GM12878 (cell line): ENCODE data around the gene MAF. TPM values are rescaled to one million over a fixed set of nuclear protein-coding genes. Genes with fewer than 3 reads are reported as not detected.

Source experiments
- ATAC-seq: fragments of 200-7000 bp; cut with Tn5 transposase; 3 replicates; pipeline ENCODE4 v1.9.1; 2020; ENCODE audit warnings: mild to moderate bottlenecking, moderate library complexity
- BruUV-seq: library from RNA; stranded (reverse); fragments of 400-500 nt; replicated peaks from 2 replicates; lab custom pipeline; 2021; lab: Mats Ljungman, UMichigan
- CTCF ChIA-PET: fragments of 300-600 bp; sonication (Branson Sonifier 250); formaldehyde crosslinking; extraction: SDS; loops from one replicate; lab custom pipeline; 2021; ENCODE audit warnings: inconsistent platforms; lab: Yijun Ruan, JAX
- POLR2A ChIA-PET: fragments of 350-600 bp; formaldehyde crosslinking; extraction: SDS; loops from one replicate; lab custom pipeline; 2021; ENCODE audit warnings: inconsistent platforms; lab: Charles Lee
- RAD21 ChIA-PET: fragments of 300-600 bp; sonication (Branson Sonifier 250); formaldehyde crosslinking; loops from one replicate; lab custom pipeline; 2023; ENCODE audit warnings: antibody characterized with exemption; ENCODE audit not compliant: unreplicated experiment; lab: Charles Lee
- SMC1A ChIA-PET: fragments of 300-600 bp; sonication (Branson Sonifier 250); formaldehyde crosslinking; loops from one replicate; lab custom pipeline; 2023; ENCODE audit not compliant: unreplicated experiment, uncharacterized antibody; lab: Charles Lee
- DNase-seq: peaks from one replicate; pipeline ENCODE4 v3.0.0-alpha.2; 2011; ENCODE audit warnings: low read depth, low spot score
- FAIRE-seq: peaks from 3 replicates; lab custom pipeline; 2011; peaks lifted over from hg19 to GRCh38; lab: Jason Lieb, UNC
- H2AFZ ChIP-seq: 2 replicates; pipeline ENCODE4 v1.6.0; 2011; ENCODE audit warnings: low read depth, low read length, control low read depth; ENCODE audit not compliant: control insufficient read depth
- H3K27ac ChIP-seq: 2 replicates; pipeline ENCODE4 v1.5.1; 2011; ENCODE audit warnings: control low read depth; ENCODE audit not compliant: control insufficient read depth, insufficient read depth
- H3K27me3 ChIP-seq, 2 experiments: replicated peaks in 1 of 2; 2 replicates each; pipeline versions ENCODE4 v1.6.0 to v1.6.1; 2011; ENCODE audit warnings: low read length in 1 of 2; ENCODE audit not compliant: control insufficient read depth in 2 of 2, insufficient read depth in 2 of 2
- H3K36me3 ChIP-seq, 2 experiments: 2 replicates each; pipeline ENCODE4 v1.5.1; 2011; ENCODE audit warnings: low read length in 1 of 2; ENCODE audit not compliant: control insufficient read depth in 2 of 2, insufficient read depth in 2 of 2
- H3K4me1 ChIP-seq: 2 replicates; pipeline ENCODE4 v1.6.1; 2011; ENCODE audit warnings: mild to moderate bottlenecking, low read length, moderate library complexity, mixed read lengths; ENCODE audit not compliant: control insufficient read depth, insufficient read depth
- H3K4me2 ChIP-seq: 2 replicates; pipeline ENCODE4 v1.6.0; 2011; ENCODE audit warnings: control low read depth; ENCODE audit not compliant: control insufficient read depth, insufficient read depth
- H3K4me3 ChIP-seq: fragments of 200-600 bp; sonication (generic); 2 replicates; pipeline ENCODE4 v1.5.1; 2016
- H3K79me2 ChIP-seq: 2 replicates; pipeline ENCODE4 v1.6.0; 2011; ENCODE audit warnings: low read length; ENCODE audit not compliant: control insufficient read depth, insufficient read depth
- H3K9ac ChIP-seq: 2 replicates; pipeline ENCODE4 v1.8.0; 2011; ENCODE audit warnings: low read length, control low read depth, mixed read lengths; ENCODE audit not compliant: control insufficient read depth, insufficient read depth
- H3K9me3 ChIP-seq: replicated peaks from 3 replicates; pipeline ENCODE4 v1.5.1; 2011; ENCODE audit warnings: mild to moderate bottlenecking, low read length; ENCODE audit not compliant: control insufficient read depth, insufficient read depth
- H4K20me1 ChIP-seq: 2 replicates; pipeline ENCODE4 v1.6.0; 2011; ENCODE audit not compliant: control insufficient read depth, insufficient read depth
- BACH1 ChIP-seq: fragments of 450-650 bp; IDR thresholded peaks from 2 replicates; pipeline ENCODE4 v1.6.1; 2017; ENCODE audit warnings: mild to moderate bottlenecking, borderline replicate concordance
- BCLAF1 ChIP-seq: fragments of 450-650 bp; IDR thresholded peaks from 2 replicates; pipeline ENCODE4 v1.6.1; 2017; ENCODE audit warnings: antibody characterized with exemption, mild to moderate bottlenecking, moderate library complexity
- EED ChIP-seq: sonication (generic); IDR thresholded peaks from 2 replicates; pipeline ENCODE4 v1.6.1; 2016; ENCODE audit warnings: antibody characterized with exemption, low read depth
- ETV6 ChIP-seq, 2 experiments: fragments of 450-650 bp in 1 of 2; IDR thresholded peaks in 1 of 2; conservative IDR thresholded peaks in 1 of 2; 2 replicates each; pipeline ENCODE4 v1.6.1; 2014; ENCODE audit warnings: antibody characterized with exemption in 1 of 2, borderline replicate concordance in 1 of 2, low read depth in 1 of 2, mild to moderate bottlenecking in 1 of 2, moderate library complexity in 1 of 2
- JUNB ChIP-seq: IDR thresholded peaks from 2 replicates; pipeline ENCODE4 v1.6.1; 2016; ENCODE audit warnings: antibody characterized with exemption, mild to moderate bottlenecking
- NFXL1 ChIP-seq: fragments of 450-650 bp; IDR thresholded peaks from 2 replicates; pipeline ENCODE4 v1.6.1; 2017; ENCODE audit warnings: antibody characterized with exemption, mild to moderate bottlenecking, borderline replicate concordance
- NR2C2 ChIP-seq: IDR thresholded peaks from 2 replicates; pipeline ENCODE4 v1.6.1; 2011; ENCODE audit warnings: borderline replicate concordance, low read depth; ENCODE audit not compliant: control insufficient read depth, insufficient read length
- TBL1XR1 ChIP-seq: IDR thresholded peaks from 2 replicates; pipeline ENCODE4 v1.6.1; 2012; ENCODE audit warnings: low read depth, low read length, improper control_type of control experiment
- WGBS: methylation state at CpG from one replicate; pipeline ENCODE4 v1.1.6; 2016; ENCODE audit warnings: low lambda C conversion rate; ENCODE audit not compliant: insufficient replicate concordance, insufficient coverage; ENCODE audit errors: missing lambda C conversion rate; 5-methylcytosine and 5-hydroxymethylcytosine counted together
- in situ Hi-C: fragments of 300-500 bp; cut with MboI; formaldehyde crosslinking; loops from 9 replicates; pipeline ENCODE4 v1.14.3; 2018; ENCODE audit warnings: mixed read lengths
- intact Hi-C: fragments of 100-400 bp; cut with micrococcal nuclease; formaldehyde crosslinking; loops from one replicate; pipeline ENCODE4 v1.14.2; 2022; ENCODE audit not compliant: unreplicated experiment
- polyA plus RNA-seq, 11 experiments: library from polyadenylated mRNA; depleted of rRNA in 4 of 11; unstranded in 6 of 11; stranded (reverse) in 5 of 11; fragments of >200 nt; fragmentation: Nextera tagmentation in 4 of 11; fragmentation: Illumina TruSeq in 1 of 11; extraction: Ambion mirVana in 4 of 11; extraction: Trizol in 1 of 11; gene quantifications; 1 replicate in 1 of 11; 2 replicates in 10 of 11; pipeline versions ENCODE4 v1.2.1 to v1.2.3, GENCODE V29; 2011 to 2016; ENCODE audit warnings: inconsistent platforms in 2 of 11, missing spikeins in 2 of 11, low read depth in 1 of 11
- total RNA-seq, 4 experiments: library from RNA; depleted of rRNA in 3 of 4; stranded (reverse); fragments of >200 nt in 3 of 4; fragmentation: Illumina TruSeq in 1 of 4; extraction: Trizol in 1 of 4; gene quantifications; 2 replicates each; pipeline versions ENCODE4 v1.2.1 to v1.2.3, GENCODE V29; 2013 to 2021
- TF ChIP-seq, protein P1 (sequence below): fragments of 450-650 bp; IDR thresholded peaks from 2 replicates; pipeline ENCODE4 v1.6.1; 2017; ENCODE audit warnings: mild to moderate bottlenecking, low read depth, inconsistent platforms; ENCODE audit not compliant: poor library complexity, severe bottlenecking
- TF ChIP-seq, protein P2 (sequence below): fragments of 450-650 bp; IDR thresholded peaks from 2 replicates; pipeline ENCODE4 v1.6.1; 2014; ENCODE audit warnings: mild to moderate bottlenecking
- TF ChIP-seq, protein P3 (sequence below): fragments of 450-650 bp; IDR thresholded peaks from 2 replicates; pipeline ENCODE4 v1.6.1; 2016; ENCODE audit warnings: mild to moderate bottlenecking
- TF ChIP-seq, protein P4 (sequence below): IDR thresholded peaks from 2 replicates; pipeline ENCODE4 v1.6.1; 2011; ENCODE audit warnings: low read depth, low read length, improper control_type of control experiment, borderline replicate concordance

The MAF gene
- total and polyA plus RNA-seq, 10 of the 15 experiments (the other 5 are each of a cell fraction or from before 2014, with no cell fraction given) = 0.03 to 0.13 TPM; not detected in 8

- TF ChIP-seq, protein P1, sequence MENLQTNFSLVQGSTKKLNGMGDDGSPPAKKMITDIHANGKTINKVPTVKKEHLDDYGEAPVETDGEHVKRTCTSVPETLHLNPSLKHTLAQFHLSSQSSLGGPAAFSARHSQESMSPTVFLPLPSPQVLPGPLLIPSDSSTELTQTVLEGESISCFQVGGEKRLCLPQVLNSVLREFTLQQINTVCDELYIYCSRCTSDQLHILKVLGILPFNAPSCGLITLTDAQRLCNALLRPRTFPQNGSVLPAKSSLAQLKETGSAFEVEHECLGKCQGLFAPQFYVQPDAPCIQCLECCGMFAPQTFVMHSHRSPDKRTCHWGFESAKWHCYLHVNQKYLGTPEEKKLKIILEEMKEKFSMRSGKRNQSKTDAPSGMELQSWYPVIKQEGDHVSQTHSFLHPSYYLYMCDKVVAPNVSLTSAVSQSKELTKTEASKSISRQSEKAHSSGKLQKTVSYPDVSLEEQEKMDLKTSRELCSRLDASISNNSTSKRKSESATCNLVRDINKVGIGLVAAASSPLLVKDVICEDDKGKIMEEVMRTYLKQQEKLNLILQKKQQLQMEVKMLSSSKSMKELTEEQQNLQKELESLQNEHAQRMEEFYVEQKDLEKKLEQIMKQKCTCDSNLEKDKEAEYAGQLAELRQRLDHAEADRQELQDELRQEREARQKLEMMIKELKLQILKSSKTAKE = no peak
Observed at GRCh38 chr16:79599837-79600637, 500 bp downstream of the MAF start (continued).

DNA sequence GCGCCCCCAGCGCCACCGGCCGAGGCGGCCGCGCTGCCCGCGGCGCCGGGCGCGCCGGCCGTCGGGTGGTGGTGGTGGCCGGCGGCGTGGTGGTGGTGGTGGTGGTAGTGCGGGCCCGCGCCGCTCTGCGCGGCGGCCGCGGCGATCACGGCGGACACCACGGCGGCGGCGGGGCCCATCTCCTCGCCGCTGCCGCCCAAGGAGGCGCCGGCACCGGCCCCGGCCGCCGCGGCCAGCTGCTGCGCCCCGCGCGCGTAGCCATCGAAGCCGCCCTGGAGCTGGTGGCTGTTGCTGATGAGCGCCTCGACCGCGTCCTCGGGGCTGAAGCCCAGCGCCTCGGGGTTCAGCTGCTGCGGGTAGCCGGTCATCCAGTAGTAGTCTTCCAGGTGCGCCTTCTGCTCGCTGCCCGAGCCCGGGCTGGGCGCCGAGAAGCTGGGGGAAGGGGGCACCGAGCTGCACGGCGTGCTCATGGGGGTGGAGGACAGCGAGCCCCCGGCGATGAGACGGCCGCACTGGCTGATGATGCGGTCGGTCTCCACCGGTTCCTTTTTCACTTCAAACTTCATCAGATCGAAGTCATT, 1.2 kb downstream of the MAF start:
- H3K9me3 ChIP-seq = no peaks in the 10 kb centered on the region
- 9% methylated on average over 28 of the region's 79 CpGs for WGBS
- TF ChIP-seq NFXL1 (no peak), BCLAF1 (no peak), TBL1XR1 (no peak), NR2C2 (no peak), JUNB (no peak), BACH1 (no peak), ETV6 (conservative IDR thresholded peaks at IDR 0.05 in 1 of 2, IDR thresholded peaks at IDR 0.05 in 1 of 2; ENCODE audit: borderline replicate concordance in 1 of 2, low read depth in 1 of 2) (no peak), EED (no peak)
- TF ChIP-seq, protein P2, sequence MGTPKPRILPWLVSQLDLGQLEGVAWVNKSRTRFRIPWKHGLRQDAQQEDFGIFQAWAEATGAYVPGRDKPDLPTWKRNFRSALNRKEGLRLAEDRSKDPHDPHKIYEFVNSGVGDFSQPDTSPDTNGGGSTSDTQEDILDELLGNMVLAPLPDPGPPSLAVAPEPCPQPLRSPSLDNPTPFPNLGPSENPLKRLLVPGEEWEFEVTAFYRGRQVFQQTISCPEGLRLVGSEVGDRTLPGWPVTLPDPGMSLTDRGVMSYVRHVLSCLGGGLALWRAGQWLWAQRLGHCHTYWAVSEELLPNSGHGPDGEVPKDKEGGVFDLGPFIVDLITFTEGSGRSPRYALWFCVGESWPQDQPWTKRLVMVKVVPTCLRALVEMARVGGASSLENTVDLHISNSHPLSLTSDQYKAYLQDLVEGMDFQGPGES = no peak
- TF ChIP-seq, protein P3, sequence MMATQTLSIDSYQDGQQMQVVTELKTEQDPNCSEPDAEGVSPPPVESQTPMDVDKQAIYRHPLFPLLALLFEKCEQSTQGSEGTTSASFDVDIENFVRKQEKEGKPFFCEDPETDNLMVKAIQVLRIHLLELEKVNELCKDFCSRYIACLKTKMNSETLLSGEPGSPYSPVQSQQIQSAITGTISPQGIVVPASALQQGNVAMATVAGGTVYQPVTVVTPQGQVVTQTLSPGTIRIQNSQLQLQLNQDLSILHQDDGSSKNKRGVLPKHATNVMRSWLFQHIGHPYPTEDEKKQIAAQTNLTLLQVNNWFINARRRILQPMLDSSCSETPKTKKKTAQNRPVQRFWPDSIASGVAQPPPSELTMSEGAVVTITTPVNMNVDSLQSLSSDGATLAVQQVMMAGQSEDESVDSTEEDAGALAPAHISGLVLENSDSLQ = no peak
- TF ChIP-seq, protein P4, sequence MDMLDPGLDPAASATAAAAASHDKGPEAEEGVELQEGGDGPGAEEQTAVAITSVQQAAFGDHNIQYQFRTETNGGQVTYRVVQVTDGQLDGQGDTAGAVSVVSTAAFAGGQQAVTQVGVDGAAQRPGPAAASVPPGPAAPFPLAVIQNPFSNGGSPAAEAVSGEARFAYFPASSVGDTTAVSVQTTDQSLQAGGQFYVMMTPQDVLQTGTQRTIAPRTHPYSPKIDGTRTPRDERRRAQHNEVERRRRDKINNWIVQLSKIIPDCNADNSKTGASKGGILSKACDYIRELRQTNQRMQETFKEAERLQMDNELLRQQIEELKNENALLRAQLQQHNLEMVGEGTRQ = no peak

More for the DNA sequence above, 1.2 kb downstream of the MAF start:
- Histone ChIP-seq H3K4me2 (no peak overlapping the region), H2AFZ (no peak overlapping the region), H3K4me3 (no peak overlapping the region), H3K9ac (no peak overlapping the region), H3K4me1 (no peaks in the 10 kb centered on the region), H4K20me1 (no peaks in the 10 kb centered on the region), H3K36me3 (no peaks in the 10 kb centered on the region), H3K27me3 (peaks cover 3 to 10% of the 10 kb centered on the region in 2 experiments), H3K79me2 (no peaks in the 10 kb centered on the region), H3K27ac (no peak overlapping the region)
- in situ Hi-C loops = no loop called here
- ChIA-PET SMC1A (no interaction called here), POLR2A (no interaction called here), CTCF (no interaction called here), RAD21 (no interaction called here)
- FAIRE-seq (no peak), ATAC-seq (no peak), DNase-seq (no peak)
- intact Hi-C loops = no loop called here
- BruUV-seq = no TSS peak
